ENCODE results near the gene CFAP92. TPM values are rescaled to one million over a fixed set of nuclear protein-coding genes. Genes with fewer than 3 reads are reported as not detected.

CFAP92 gene
- total RNA-seq, 4 donors from 2014 or later: 1.5 to 2.4 (median 1.7) TPM; not detected in 1

- Histone ChIP-seq H3K4me1 (peaks cover 0 to 17% (median 4%) of the 10 kb centered on the region in 4 donors), H3K27me3 (no peaks in the 10 kb centered on the region), H3K9me3 (no peaks in the 10 kb centered on the region), H3K36me3 (no peaks in the 10 kb centered on the region), H3K4me3 (no peak overlapping the region), H3K27ac (no peak overlapping the region)
- DNase-seq: no peak
- TF ChIP-seq POLR2A (IDR thresholded peaks at IDR 0.05) (no peak), CTCF (IDR thresholded peaks at IDR 0.05) (no peak)
These were observed 1.9 kb upstream of the CFAP92 start for GRCh38 chr3:128995737-128996136.

DNA sequence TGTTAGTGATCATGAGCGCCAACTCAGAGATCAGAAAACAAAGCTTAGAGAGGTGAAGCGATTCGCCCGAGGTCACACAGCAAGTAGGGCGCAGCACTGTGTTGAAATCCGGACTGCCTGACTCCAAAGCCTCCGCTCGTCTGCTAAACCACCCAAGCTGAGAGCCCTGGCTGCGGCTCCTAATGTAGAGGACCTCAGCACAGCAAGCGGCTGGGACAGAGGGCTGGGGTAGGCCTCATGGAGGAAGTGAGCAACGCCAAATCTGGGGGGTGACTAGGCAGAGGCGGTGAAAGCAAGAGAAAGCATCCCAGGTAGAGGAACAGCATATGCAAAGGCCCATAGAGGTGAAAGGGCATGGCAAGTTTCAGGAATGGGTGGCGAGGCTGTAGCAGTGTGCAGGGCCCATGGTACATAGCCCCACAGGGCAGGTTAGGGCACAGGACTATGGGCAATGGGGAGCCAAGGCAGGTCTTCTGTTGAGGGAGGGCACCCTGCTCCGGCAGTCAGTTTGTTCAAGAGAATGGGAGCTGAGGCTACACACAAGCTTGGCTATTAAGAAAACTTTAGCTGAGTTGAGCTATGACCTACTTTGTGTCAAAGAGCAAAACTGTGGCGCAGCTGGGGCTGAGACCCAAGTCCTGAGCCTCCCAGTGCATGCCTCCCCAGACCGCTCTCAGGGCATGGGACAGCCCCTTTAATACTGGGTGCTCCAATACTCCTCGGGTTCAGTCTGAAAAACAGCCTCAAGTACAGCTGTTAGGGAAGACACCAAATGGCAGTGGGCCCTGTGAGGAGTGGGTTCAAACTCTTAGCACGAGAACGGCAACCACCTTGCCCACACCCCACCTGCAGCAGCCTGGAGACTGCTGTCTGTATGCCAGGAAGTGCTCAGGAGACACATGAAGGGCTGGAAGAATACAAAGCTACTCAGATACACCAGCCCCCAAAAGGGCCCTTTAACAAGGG is 988 bp upstream of the CFAP92 start:
- no peak for TF ChIP-seq POLR2A (IDR thresholded peaks at IDR 0.05)
- TF ChIP-seq CTCF (IDR thresholded peaks at IDR 0.05): no peak
- Histone ChIP-seq H3K36me3 (no peaks in the 10 kb centered on the region), H3K27ac (no peak overlapping the region), H3K27me3 (no peaks in the 10 kb centered on the region), H3K4me1 (peaks cover 0 to 17% (median 4%) of the 10 kb centered on the region in 4 donors), H3K9me3 (no peaks in the 10 kb centered on the region), H3K4me3 (peak overlapping the region in 1 of 4 donors; percentile 48)
- peak in 1 of 3 donors; percentile 42 for DNase-seq

GRCh38 chr3:128994173-128994512 is 267 bp upstream of the CFAP92 start:
- Histone ChIP-seq H3K4me1 (peaks cover 0 to 17% (median 4%) of the 10 kb centered on the region in 4 donors), H3K9me3 (no peaks in the 10 kb centered on the region), H3K36me3 (no peaks in the 10 kb centered on the region), H3K27ac (peak overlapping the region in 1 of 4 donors; percentile 46), H3K27me3 (no peaks in the 10 kb centered on the region), H3K4me3 (peak overlapping the region; percentile 22 to 48 (median 44))
- no peak for DNase-seq
- TF ChIP-seq POLR2A (IDR thresholded peaks at IDR 0.05) (no peak), CTCF (IDR thresholded peaks at IDR 0.05) (no peak)

GRCh38 chr3:128992926-128993460 is 883 bp downstream of the CFAP92 start:
- DNase-seq: peak in 2 of 3 donors; percentile 6 to 34
- Histone ChIP-seq H3K27me3 (no peaks in the 10 kb centered on the region), H3K36me3 (no peaks in the 10 kb centered on the region), H3K4me1 (peaks cover 0 to 17% (median 4%) of the 10 kb centered on the region in 4 donors), H3K4me3 (peak overlapping the region in 1 of 4 donors; percentile 48), H3K27ac (no peak overlapping the region), H3K9me3 (no peaks in the 10 kb centered on the region)
- TF ChIP-seq CTCF (IDR thresholded peaks at IDR 0.05): no peak

- peak in 2 of 3 donors; percentile 27 to 33 for DNase-seq
- H3K4me3 ChIP-seq: no peak overlapping the region
- no peak overlapping the region for H3K27ac ChIP-seq
- H3K27me3 ChIP-seq: no peaks in the 10 kb centered on the region
- no peaks in the 10 kb centered on the region for H3K36me3 ChIP-seq
- peaks cover 0 to 17% (median 4%) of the 10 kb centered on the region in 4 donors for H3K4me1 ChIP-seq
- TF ChIP-seq CTCF (IDR thresholded peaks at IDR 0.05) (no peak), POLR2A (IDR thresholded peaks at IDR 0.05) (no peak)
- no peaks in the 10 kb centered on the region for H3K9me3 ChIP-seq
These were observed 2.5 kb downstream of the CFAP92 start for GRCh38 chr3:128991355-128991895.

Data from Peyer's patch (tissue), 4 donors.